GM21367 (cell line): Measurements from ENCODE around the gene ZNF74.
"Not testable (repeated sequence)": the region's sequence is repeated elsewhere in the genome, so short reads cannot be mapped to it uniquely, and the experiment has no call there.

Experiments used
- ATAC-seq: cut with Tn5 transposase; IDR thresholded peaks from one replicate; pipeline ENCODE4 v1.9.1; 2021; ENCODE audit not compliant: unreplicated experiment

Gene ZNF74

DNA sequence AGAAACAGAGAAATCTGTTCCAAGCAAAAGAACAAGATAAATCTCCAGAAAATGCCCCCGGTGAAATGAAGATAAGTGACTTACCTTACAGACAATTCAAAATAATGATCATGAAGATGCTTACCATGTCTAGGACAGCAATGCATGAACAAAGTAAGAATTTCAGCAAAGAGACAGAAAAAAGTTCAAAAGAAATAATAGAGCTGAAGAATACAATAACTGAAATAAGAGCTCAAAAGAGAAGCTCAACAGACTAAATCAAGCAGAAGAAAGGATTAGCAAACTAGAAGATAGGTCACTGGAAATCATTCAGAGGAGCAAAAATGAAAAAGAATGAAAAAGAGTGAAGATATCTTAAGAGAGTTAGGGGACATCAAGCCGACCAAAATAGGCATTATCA, 19.8 kb upstream of the ZNF74 start:
- not testable (repeated sequence) for ATAC-seq

DNA sequence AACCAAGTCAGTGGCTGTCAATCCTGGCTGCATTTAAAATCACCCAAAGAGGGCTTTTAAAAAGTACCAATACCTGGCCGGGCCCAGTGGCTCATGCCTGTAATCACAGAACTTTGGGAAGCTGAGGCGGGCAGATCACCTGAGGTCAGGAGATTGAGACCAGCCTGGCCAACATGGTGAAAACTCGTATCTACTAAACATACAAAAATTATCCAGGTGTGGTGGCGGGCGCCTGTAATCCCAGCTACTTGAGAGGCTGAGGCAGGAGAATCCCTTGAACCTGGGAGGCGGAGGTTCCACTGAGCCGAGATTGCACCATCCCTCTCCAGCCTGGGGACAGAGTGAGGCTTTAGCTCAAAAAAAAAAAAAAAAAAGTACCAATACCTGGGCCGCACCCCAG, 17.7 kb upstream of the ZNF74 start:
- ATAC-seq = not testable (repeated sequence)

DNA sequence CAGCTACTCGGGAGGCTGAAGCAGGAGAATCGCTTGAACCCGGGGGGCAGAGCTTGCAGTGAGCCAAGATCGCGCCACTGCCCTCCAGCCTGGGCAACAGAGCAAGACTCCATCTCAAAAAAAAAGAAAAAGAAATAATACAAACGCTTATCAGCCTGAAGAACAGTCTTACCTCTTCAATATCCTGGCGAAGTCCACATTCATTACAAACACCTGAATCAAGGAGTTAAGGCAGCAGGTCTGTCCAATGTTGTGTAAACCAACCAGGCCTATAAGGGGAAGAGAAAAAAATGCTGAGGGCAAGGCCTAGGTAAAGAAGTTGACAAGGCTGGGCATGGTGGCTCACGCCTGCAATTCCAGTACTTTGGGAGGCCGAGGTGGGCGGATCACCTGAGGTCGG, 17.0 kb upstream of the ZNF74 start:
- not testable (repeated sequence) for ATAC-seq

DNA sequence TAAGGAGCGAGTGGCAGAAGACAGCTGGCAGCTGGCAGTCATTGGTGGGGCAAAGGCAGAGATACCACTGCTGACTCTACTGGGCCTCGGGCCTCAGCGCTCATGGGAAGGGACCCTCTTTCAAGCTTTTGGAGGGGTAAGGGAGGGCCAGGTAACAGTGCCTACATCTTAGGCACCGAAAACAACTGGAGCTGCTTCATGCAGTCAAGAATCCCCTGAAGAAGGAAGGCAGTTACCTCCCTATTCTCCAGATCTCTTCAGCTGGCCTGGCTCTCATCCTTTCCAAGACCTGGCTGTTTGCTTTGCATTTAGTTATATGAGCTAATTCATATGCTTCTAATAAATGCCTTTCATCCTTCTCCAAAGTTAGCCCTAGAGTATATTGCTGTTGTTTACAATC, 15.8 kb upstream of the ZNF74 start:
- no peak for ATAC-seq

DNA sequence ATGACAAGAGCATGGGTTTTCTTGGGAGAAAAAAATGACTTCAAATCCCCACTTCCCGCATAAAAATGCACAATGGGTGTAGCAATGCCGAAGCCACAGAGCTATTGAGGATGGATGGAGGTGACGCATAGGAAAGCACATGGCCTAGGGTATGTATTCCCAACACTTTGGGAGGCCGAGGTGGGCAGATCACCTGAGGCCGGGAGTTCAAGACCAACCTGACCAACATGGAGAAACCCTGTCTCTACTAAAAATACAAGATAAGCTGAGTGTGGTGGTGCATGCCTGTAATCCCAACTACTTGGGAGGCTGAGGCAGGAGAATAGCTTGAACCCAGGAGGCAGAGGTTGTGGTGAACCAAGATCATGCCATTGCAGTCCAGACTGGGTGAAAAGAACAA, 15.3 kb upstream of the ZNF74 start:
- not testable (repeated sequence) for ATAC-seq

DNA sequence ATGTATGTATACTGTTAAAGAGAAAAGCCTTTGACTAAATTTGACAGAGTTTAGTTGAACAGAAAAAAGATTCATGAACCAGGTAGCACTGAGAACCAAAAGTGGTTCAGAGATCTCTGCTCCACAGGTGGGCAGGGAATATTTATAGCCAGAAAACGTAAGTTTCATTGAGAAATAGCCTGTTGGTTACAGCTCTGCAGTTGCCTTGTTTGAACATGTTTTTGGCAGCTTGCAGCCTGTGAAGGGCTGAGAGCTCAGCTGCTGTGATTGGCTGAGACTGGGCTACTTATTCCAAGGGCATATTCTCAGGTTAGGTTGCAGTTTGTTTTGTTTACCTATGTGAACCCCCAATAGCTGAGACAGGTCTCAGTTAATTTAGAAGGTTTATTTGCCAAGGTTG, 13.5 kb upstream of the ZNF74 start:
- no peak for ATAC-seq

DNA sequence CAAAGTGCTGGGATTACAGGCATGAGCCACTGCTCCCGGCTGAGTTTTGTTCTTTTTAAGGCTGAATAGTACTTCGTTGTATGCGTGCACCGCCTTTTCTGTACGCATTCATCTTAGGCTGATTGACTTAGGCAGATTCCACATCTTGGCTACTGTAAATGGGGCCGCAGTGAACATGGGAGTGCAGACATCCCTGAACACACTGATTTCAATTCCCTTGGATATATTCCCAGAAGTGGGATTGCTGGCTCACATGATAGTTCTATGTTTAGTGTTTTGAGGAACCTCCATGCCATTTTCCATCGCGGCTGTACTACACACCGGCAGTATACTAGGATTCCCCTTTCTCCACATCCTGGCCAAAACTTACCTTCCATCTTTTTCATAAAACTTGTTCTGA, 10.4 kb upstream of the ZNF74 start:
- no peak for ATAC-seq

DNA sequence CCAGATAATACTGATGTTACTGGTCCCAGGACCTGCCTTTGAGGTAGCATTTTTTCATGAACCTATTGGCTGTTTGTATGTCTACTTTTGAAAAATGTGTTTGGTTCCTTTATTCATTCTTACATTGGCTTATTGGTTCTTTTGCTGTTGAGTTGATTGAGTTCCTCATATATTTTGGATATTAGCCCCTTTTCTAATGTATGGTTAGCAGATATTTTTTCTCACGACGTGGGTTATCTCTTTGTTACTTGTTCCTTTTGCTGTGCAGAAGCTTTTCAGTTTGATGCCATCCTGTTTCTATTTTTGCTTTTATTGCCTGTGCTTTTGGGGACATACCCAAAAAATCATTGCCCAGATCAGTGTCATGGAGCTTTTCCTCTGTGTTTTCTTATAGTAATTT, 9.8 kb upstream of the ZNF74 start:
- no peak for ATAC-seq

DNA sequence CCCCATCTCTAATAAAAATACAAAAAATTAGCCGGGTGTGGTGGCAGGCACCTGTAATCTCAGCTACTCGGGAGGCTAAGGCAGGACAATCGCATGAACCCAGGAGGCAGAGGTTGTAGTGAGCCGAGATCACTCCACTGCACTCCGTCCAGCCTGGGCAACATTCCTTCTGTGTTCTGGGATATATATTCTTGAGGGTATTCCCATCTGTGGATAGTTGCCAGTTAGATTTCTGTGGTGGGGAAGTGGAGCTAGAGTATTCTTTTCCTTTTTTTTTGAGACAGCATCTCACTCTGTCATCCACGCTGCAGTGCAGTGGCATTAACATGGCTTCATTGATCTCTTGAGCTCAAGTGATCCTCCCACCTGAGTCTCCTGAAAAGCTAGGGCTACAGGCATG, 9.1 kb upstream of the ZNF74 start:
- ATAC-seq = no peak

DNA sequence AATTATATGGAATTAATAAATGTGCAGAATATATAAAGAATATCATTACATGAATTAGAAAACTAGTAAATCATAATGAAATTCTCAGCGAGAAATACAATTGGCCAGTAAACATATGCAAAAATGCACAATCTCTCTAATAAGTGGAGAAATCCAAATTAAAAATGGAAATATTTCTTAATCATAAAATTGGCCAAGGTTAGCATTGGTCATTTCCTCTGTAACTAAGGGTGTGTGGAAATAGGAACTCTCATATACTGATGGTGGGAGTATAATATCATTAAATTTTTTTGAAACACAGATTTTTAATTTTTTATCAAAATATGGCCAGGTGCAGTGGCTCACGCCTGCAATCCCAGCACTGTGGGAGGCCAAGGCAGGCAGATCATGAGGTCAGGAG, 7.6 kb upstream of the ZNF74 start:
- ATAC-seq = no peak

DNA sequence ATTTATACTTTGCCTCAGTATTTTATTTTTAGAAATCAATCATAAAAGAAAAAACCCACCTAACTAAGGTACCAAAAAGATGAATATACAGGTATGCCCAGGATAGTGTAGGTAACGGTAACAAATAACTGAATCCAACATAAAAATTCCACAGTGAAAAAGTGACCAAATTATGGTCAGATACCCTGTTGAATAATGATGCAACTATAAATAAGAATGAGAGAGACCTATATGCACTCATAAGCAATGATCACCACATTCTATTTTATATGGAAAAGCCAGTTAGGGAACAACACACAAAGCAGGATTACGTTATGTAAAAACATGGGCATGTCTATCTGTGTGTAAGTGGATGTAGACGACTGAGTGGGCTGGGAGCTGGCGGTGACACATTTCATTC, 7.0 kb upstream of the ZNF74 start:
- ATAC-seq = no peak

DNA sequence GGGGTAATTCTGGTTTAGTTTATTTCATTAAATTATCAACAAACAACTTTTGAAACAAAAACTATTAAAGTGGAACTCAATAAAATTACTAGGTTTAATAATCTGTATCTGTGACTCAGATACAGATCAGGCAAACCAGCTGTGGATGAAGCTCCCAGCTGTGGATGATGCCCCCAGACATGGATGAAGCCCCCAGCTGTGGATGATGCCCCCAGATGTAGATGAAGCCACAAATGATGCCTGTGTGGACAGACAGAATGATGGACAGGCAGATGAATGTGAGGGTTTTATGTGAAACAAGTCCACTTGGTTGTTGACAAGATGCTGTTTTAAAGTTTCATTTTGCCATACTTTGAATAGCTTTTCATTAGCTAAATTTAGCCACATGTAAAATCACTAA, 5.8 kb upstream of the ZNF74 start:
- ATAC-seq = no peak

DNA sequence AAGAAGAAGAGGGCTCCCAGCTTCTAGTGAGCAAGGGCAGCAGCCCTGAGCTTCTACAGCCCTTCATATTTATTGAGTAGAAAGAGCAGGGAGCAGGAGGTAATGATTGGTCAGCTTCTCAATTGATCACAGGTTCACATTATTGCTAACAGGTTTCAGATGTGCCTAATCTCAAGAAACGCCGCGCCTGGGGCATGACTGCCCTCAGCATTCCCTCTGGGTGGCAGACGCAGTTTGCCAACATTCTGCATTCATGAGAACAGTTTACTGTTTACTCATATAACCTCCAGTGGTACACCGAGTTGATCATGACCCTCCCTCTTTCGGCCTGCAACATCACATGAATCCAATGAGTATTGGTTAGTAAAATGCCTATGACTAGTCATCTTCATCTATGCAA, 4.7 kb upstream of the ZNF74 start:
- no peak for ATAC-seq

DNA sequence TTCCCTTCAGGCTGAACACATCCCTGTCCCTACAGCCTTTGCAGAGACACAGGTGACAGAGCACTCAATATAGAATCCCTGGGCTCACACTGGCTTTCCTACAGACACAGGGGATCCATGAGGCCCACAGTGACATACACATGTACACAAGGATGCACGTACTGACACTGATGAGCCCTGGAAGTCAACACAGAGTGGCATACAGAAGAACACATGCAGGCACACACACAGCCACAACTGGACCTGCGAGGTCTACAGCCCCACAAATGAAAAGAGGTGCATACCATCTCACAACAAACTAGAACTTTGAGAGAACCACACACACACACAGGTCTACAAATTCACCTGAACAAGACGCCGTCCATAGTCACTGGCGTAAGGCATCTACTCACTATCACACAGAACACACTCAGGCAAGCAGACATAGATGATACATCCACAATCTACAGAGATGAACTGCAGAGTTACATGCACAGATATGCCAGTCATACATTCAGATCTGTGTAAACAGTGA, 3.5 kb upstream of the ZNF74 start:
- no peak for ATAC-seq

DNA sequence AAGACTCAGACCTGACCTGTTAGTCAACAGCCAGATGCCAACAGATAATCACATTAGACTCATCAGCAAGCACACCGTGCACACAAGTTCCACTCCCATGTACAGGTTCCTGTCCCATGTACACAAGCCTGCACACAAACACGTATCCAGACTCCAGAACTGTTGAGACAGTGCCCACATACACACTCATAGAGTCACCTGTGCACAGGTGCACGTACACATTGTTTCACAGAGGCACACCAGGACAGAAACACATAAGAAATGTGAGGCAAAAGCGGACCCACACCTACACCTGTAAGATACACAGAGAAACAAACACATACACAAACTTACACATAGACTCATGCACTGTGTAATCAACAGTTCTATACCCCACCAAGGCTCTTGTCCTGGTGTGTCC, 2.7 kb upstream of the ZNF74 start:
- ATAC-seq = no peak

DNA sequence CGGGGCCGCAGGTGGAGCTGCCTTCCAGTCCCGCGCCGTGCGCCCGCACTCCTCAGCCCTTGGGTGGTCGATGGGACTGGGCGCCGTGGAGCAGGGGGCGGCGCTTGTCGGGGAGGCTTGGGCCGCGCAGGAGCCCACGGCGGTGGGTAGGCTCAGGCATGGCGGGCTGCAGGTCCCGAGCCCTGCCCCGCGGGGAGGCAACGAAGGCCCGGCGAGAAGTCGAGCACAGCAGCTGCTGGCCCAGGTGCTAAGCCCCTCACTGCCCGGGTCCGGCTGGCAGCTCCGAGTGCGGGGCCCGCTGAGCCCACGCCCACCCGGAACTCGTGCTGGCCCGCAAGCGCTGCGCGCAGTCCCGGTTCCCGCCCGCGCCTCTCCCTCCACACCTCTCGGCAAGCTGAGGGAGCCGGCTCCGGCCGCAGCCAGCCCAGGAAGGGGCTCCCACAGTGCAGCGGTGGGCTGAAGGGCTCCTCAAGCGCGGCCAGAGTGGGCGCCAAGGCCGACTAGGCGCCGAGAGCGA, 1.5 kb upstream of the ZNF74 start:
- not testable (repeated sequence) for ATAC-seq

DNA sequence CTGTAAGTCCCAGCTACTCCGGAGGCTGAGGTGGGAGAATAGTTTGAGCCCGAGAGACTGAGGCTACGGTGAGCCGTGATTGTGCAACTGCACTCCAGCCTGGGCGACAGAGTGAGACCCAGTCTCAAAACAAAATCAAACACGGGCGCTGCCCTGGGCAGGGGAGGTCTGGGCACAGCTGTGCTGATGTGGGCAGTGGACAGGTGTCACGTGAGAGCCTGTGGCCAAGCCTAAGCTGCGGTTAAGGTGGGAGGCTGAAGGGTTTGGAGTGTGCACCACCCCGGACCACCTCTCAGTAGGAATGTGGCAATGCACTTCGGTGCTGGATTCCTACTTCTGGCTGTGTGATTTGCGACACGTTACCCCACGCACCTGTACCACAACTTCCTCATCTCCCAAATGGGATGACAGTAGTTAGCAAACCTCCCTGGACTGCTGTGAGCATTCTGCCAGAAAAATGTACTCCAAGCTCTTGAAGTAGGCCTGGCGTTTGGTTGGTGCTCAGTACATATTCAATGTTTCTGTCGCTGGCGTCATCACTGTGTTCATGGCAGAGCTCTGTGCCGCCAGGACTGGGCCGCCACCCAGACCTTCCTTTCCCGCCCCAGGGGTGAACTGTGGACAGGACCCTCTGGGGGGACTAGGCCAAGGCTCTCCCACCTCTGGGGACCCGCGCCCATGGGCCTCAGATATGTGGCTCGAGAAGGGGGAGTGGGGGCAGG, 807 bp upstream of the ZNF74 start:
- ATAC-seq = no peak

DNA sequence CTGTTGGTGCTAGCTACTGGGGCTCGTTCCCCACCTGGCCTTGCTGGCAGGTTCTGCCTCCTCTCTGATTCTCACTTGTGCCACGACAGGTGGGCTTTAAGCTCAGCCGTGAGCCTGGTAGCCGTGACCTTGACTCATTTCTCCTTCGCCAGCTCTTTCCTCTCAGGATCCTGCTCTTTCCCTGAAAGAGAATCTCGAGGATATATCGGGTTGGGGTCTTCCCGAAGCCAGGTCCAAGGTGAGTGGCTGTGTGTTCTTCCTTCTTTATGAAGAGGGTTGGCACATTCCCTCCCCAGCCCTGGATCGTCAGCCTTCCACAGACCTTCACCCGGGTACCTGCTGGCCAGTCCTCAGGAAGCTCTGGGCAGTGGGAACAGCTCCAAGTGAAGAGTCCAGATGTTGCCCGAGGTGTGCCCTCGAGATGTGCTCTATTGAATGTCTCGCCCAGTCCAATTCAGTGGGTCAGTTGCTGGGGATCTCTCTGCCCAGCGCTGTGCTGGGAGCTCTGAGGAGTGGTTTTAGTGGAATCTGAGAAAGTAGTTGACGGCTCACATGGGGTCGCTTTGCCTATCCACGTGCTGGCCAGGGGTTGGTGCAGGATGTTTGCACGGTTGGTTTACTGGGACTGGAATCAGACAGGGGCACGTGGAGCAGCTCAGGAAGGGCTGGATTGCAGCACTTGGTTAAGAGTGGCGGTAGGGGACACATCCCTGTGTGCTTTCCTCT, 1.4 kb downstream of the ZNF74 start:
- no peak for ATAC-seq

DNA sequence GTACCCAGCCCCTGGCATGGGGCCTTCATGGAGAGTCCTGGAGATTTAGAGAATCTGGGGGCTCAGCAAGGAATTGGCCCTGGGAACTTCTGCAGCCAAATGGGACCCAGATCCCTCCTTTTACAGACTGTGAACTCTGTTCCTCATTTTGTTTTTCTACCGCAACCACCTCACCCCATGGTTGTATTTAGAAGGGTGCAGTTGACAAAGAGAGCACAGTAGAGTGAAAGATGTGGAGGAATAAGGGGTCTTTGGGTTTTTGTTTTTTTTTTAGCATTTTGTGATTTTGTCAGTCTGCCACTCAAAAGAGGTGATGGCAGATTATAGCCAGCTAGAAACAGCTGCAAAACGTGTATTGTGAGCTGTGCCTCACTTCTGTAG, 1.9 kb downstream of the ZNF74 start:
- no peak for ATAC-seq

DNA sequence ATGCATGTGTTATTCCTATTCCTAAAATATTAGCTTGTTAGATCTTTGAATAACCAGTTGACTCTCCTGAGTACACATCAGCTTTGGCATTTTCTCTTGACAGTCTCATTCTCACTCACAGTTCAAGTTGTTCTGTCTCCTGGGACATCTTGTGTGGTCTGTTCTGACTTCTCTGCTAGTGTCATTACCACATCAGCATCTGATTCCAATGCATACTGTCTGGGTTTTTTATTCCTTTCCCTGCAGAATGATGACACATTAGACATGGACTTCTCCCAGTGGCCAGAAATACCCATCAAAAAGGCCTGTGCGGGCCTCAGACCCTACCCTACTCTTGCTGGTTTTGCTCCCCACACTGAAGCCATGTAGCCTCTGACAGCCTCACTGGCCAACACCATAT, 2.7 kb downstream of the ZNF74 start:
- ATAC-seq = no peak

DNA sequence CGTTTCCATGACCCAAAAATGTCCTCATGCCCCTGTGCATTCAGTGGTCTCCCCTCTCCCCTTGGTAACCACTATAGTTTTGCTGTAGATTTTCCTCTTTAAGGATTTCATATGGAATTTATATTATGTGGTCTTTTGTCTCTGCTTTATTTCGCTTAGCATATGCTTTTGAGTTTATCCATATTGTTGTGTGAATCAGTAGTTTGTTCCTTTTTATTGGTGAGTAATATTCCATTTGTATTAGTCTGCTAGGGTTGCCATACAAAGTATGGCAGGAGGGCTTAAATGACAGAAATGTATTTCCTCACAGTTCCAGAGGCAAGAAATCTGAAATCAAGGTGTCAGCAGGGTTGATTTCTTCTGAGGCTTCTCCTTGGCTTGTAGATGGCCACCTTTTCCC, 3.5 kb downstream of the ZNF74 start:
- no peak for ATAC-seq

DNA sequence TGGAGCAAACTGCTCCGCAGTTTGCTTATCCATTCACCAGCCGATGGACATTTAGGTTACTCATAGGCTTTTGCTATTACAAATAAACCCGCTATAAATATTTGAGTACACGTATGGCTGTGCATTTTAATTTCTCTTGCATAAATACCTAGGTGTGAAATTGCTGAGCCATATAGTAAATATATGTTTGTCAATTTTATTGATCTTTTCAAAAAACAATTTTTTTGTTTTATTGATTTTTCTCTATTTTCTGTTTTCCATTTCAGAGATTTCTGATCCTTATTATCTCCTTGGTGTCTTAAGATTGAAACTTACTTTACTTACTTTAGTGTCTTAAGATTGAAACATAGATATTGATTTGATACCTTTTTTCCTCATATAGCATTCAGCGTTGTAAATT, 4.5 kb downstream of the ZNF74 start:
- no peak for ATAC-seq
